ENCODE results near the gene MYO1F.
"Not testable (repeated sequence)": the region's sequence is repeated elsewhere in the genome, so short reads cannot be mapped to it uniquely, and the experiment has no call there.

Gene MYO1F

GRCh38 chr19:8577247-8577646, at the start of gene MYO1F:
Gene MYO1F (minus strand): TSS chr19:8577442. CDS start chr19:8577309, 133 bp downstream.
- DNase-seq (ENCODE audit: low read depth in 2 of 3, low spot score in 1 of 3) = no peak

GRCh38 chr19:8626842-8627241, 49.6 kb upstream of the MYO1F start:
- no peak for DNase-seq (ENCODE audit: low read depth in 2 of 3, low spot score in 1 of 3)

- DNase-seq (ENCODE audit: low read depth in 2 of 3, low spot score in 1 of 3) = not testable (repeated sequence)
These were observed 45.6 kb upstream of the MYO1F start for GRCh38 chr19:8622886-8623285.

GRCh38 chr19:8618751-8619150, 41.5 kb upstream of the MYO1F start:
- DNase-seq (ENCODE audit: low read depth in 2 of 3, low spot score in 1 of 3) = no peak

- DNase-seq (ENCODE audit: low read depth in 2 of 3, low spot score in 1 of 3) = no peak
These were observed 40.7 kb upstream of the MYO1F start for GRCh38 chr19:8617984-8618383.

- not testable (repeated sequence) for DNase-seq (ENCODE audit: low read depth in 2 of 3, low spot score in 1 of 3)
These were observed 40.1 kb upstream of the MYO1F start for GRCh38 chr19:8617325-8617724.

GRCh38 chr19:8616861-8617260, 39.6 kb upstream of the MYO1F start:
- DNase-seq (ENCODE audit: low read depth in 2 of 3, low spot score in 1 of 3) = no peak

GRCh38 chr19:8615813-8616596, 38.8 kb upstream of the MYO1F start:
- DNase-seq (ENCODE audit: low read depth in 2 of 3, low spot score in 1 of 3) = peak; percentile 42 to 67 (median 50)

- no peak for DNase-seq (ENCODE audit: low read depth in 2 of 3, low spot score in 1 of 3)
These were observed 37.8 kb upstream of the MYO1F start for GRCh38 chr19:8615024-8615423.

GRCh38 chr19:8614455-8614854, 37.2 kb upstream of the MYO1F start:
- no peak for DNase-seq (ENCODE audit: low read depth in 2 of 3, low spot score in 1 of 3)

GRCh38 chr19:8612807-8613171, 35.5 kb upstream of the MYO1F start:
- no peak for DNase-seq (ENCODE audit: low read depth in 2 of 3, low spot score in 1 of 3)

GRCh38 chr19:8611877-8612806, 34.9 kb upstream of the MYO1F start:
- no peak for DNase-seq (ENCODE audit: low read depth in 2 of 3, low spot score in 1 of 3)

- DNase-seq (ENCODE audit: low read depth in 2 of 3, low spot score in 1 of 3) = no peak
These were observed 34.2 kb upstream of the MYO1F start for GRCh38 chr19:8611391-8611876.

GRCh38 chr19:8610936-8611300, 33.7 kb upstream of the MYO1F start:
- no peak for DNase-seq (ENCODE audit: low read depth in 2 of 3, low spot score in 1 of 3)

- peak in 1 of 3 donors; percentile 21 for DNase-seq (ENCODE audit: low read depth in 2 of 3, low spot score in 1 of 3)
These were observed 33.0 kb upstream of the MYO1F start, which contains the start of gene ADAMTS10 for GRCh38 chr19:8610041-8610935. Gene ADAMTS10 (minus strand): TSS chr19:8610715. CDS start chr19:8605710, 5,005 bp downstream.

- DNase-seq (ENCODE audit: low read depth in 2 of 3, low spot score in 1 of 3) = peak in 1 of 3 donors; percentile 14
These were observed 32.2 kb upstream of the MYO1F start for GRCh38 chr19:8609279-8610040.

GRCh38 chr19:8608941-8609278, 31.7 kb upstream of the MYO1F start:
- no peak for DNase-seq (ENCODE audit: low read depth in 2 of 3, low spot score in 1 of 3)

GRCh38 chr19:8607386-8607785, 30.1 kb upstream of the MYO1F start:
- DNase-seq (ENCODE audit: low read depth in 2 of 3, low spot score in 1 of 3) = no peak

GRCh38 chr19:8605514-8605913, 28.3 kb upstream of the MYO1F start:
- DNase-seq (ENCODE audit: low read depth in 2 of 3, low spot score in 1 of 3) = no peak

- no peak for DNase-seq (ENCODE audit: low read depth in 2 of 3, low spot score in 1 of 3)
These were observed 24.6 kb upstream of the MYO1F start for GRCh38 chr19:8601796-8602195.

All from stimulated activated CD4-positive, alpha-beta T cell treated with anti-CD3 and anti-CD28 coated beads, Interleukin-12 subunit alpha, Interleukin-12 subunit beta, amount 100 ng/mL, for 48 hours (primary cell).